Lower leg skin (tissue), 3 donors: ENCODE measurements around the gene POLR3H.

Source experiments
- CTCF ChIP-seq, 3 donors: fragments of 450-650 bp; IDR thresholded peaks; one replicate each; pipeline ENCODE4 v1.5.1; 2016; ENCODE audit warnings: antibody characterized with exemption in 3 of 3, mild to moderate bottlenecking in 3 of 3, moderate library complexity in 2 of 3
- POLR2A ChIP-seq, 2 donors: fragments of 450-650 bp; IDR thresholded peaks; one replicate each; pipeline ENCODE4 v1.6.1; 2016 to 2017; ENCODE audit warnings: antibody characterized with exemption in 2 of 2, mild to moderate bottlenecking in 1 of 2, moderate library complexity in 1 of 2

- TF ChIP-seq CTCF (IDR thresholded peaks at IDR 0.05) = no peak
- TF ChIP-seq POLR2A (IDR thresholded peaks at IDR 0.05) = no peak
These were observed 20.6 kb downstream of the POLR3H start for GRCh38 chr22:41523464-41524221.
